CD14-positive monocyte (primary cell): Measurements from ENCODE around the gene ARHGAP15. TPM values are rescaled to one million over a fixed set of nuclear protein-coding genes. Genes with fewer than 3 reads are reported as not detected.
A peak's percentile ranks its signal among the peaks of the same experiment; 100 is the strongest.

Source experiments
- DNase-seq, 3 donors: peaks; one replicate each; pipeline ENCODE4 v3.0.0-alpha.2; 2011 to 2022
- H2AFZ ChIP-seq: 2 replicates; pipeline ENCODE4 v1.6.0; 2012; ENCODE audit warnings: mild to moderate bottlenecking, low read depth, low read length, inconsistent platforms; ENCODE audit not compliant: insufficient read depth, poor library complexity, severe bottlenecking
- H3K27ac ChIP-seq, 2 donors: 1 replicate in 1 of 2; 2 replicates in 1 of 2; pipeline ENCODE4 v1.5.1; 2012 to 2013; ENCODE audit warnings: low read length in 2 of 2, control low read depth in 1 of 2, inconsistent platforms in 1 of 2, low read depth in 1 of 2, mild to moderate bottlenecking in 1 of 2
- H3K27me3 ChIP-seq, 2 donors: one replicate each; pipeline versions ENCODE4 v1.6.0 to v1.6.1; 2011 to 2013; ENCODE audit warnings: low read length in 2 of 2; ENCODE audit not compliant: control insufficient read depth in 2 of 2, insufficient read depth in 2 of 2
- H3K36me3 ChIP-seq, 2 donors: replicated peaks in 1 of 2; 1 replicate in 1 of 2; 2 replicates in 1 of 2; pipeline versions ENCODE4 v1.5.1 to v1.6.1; 2012 to 2013; ENCODE audit warnings: low read length in 2 of 2, control low read depth in 1 of 2, inconsistent platforms in 1 of 2, mild to moderate bottlenecking in 1 of 2; ENCODE audit not compliant: insufficient read depth in 2 of 2, control insufficient read depth in 1 of 2
- H3K4me1 ChIP-seq, 2 donors: 1 replicate in 1 of 2; 2 replicates in 1 of 2; pipeline versions ENCODE4 v1.5.1 to v1.6.1; 2012 to 2013; ENCODE audit warnings: low read length in 2 of 2, control low read depth in 1 of 2, inconsistent platforms in 1 of 2, mild to moderate bottlenecking in 1 of 2, moderate library complexity in 1 of 2; ENCODE audit not compliant: insufficient read depth in 2 of 2, control insufficient read depth in 1 of 2
- H3K4me2 ChIP-seq: replicated peaks from 2 replicates; pipeline ENCODE3; 2012; ENCODE audit warnings: low read length, moderate library complexity, mild to moderate bottlenecking; ENCODE audit not compliant: poor library complexity, severe bottlenecking; ENCODE audit errors: extremely low read depth
- H3K4me3 ChIP-seq, 3 experiments: fragments of 200-600 bp in 1 of 3; sonication (generic) in 1 of 3; replicated peaks in 1 of 3; 1 replicate in 2 of 3; 2 replicates in 1 of 3; pipeline ENCODE4 v1.5.1; 2011 to 2013; ENCODE audit warnings: low read length in 3 of 3, mild to moderate bottlenecking in 3 of 3, control low read depth in 2 of 3, low read depth in 2 of 3, inconsistent platforms in 1 of 3, moderate library complexity in 1 of 3
- H3K79me2 ChIP-seq: 2 replicates; pipeline ENCODE4 v1.6.0; 2012; ENCODE audit warnings: mild to moderate bottlenecking, control low read depth, inconsistent platforms, low read length, moderate library complexity; ENCODE audit not compliant: insufficient read depth
- H3K9ac ChIP-seq: 2 replicates; pipeline ENCODE4 v1.6.0; 2017; ENCODE audit warnings: low read length, mild to moderate bottlenecking; ENCODE audit not compliant: insufficient read depth, poor library complexity, severe bottlenecking
- H3K9me3 ChIP-seq, 2 donors: replicated peaks in 1 of 2; 1 replicate in 1 of 2; 2 replicates in 1 of 2; pipeline versions ENCODE4 v1.5.1 to v1.6.1; 2012 to 2013; ENCODE audit warnings: low read length in 2 of 2, control low read depth in 1 of 2; ENCODE audit not compliant: control insufficient read depth in 1 of 2, insufficient read depth in 1 of 2
- H4K20me1 ChIP-seq: 2 replicates; pipeline ENCODE4 v1.6.0; 2012; ENCODE audit warnings: mild to moderate bottlenecking, low read length, control low read depth, moderate library complexity; ENCODE audit not compliant: insufficient read depth
- H3K27ac Mint-ChIP-seq, 7 donors: one replicate each; pipeline ENCODE4 v1.8.0; 2020; ENCODE audit warnings: mild to moderate bottlenecking in 7 of 7, mixed read lengths in 7 of 7, moderate library complexity in 6 of 7, inconsistent platforms in 2 of 7
- H3K27me3 Mint-ChIP-seq, 3 donors: one replicate each; pipeline ENCODE4 v1.8.0; 2021 to 2022; ENCODE audit warnings: low read depth in 3 of 3, mild to moderate bottlenecking in 3 of 3, mixed read lengths in 3 of 3, moderate library complexity in 3 of 3, inconsistent platforms in 1 of 3
- H3K36me3 Mint-ChIP-seq, 2 donors: one replicate each; pipeline ENCODE4 v1.8.0; 2020; ENCODE audit warnings: mixed read lengths in 2 of 2, inconsistent platforms in 1 of 2, mild to moderate bottlenecking in 1 of 2
- H3K4me1 Mint-ChIP-seq: one replicate; pipeline ENCODE4 v1.8.0; 2020; ENCODE audit warnings: mild to moderate bottlenecking, mixed read lengths
- H3K4me3 Mint-ChIP-seq, 2 donors: one replicate each; pipeline ENCODE4 v1.8.0; 2020; ENCODE audit warnings: mild to moderate bottlenecking in 2 of 2, mixed read lengths in 2 of 2, moderate library complexity in 1 of 2
- H3K9me3 Mint-ChIP-seq, 7 donors: one replicate each; pipeline ENCODE4 v1.8.0; 2020 to 2022; ENCODE audit warnings: mixed read lengths in 7 of 7, mild to moderate bottlenecking in 6 of 7, moderate library complexity in 6 of 7, inconsistent platforms in 2 of 7
- CTCF ChIP-seq: fragments of 200-600 bp; IDR thresholded peaks from one replicate; pipeline ENCODE4 v1.8.0; 2022; ENCODE audit warnings: antibody characterized with exemption, mild to moderate bottlenecking
- WGBS: methylation state at CpG from one replicate; pipeline ENCODE4 v1.1.5; 2013; ENCODE audit warnings: missing lambda C conversion rate; ENCODE audit not compliant: insufficient coverage; 5-methylcytosine and 5-hydroxymethylcytosine counted together
- intact Hi-C, 2 donors: fragments of 100-400 bp; cut with micrococcal nuclease; formaldehyde crosslinking; loops; one replicate each; pipeline versions ENCODE4 v1.15.0 to v1.15.1; 2023
- polyA plus RNA-seq, 3 donors: library from polyadenylated mRNA; depleted of rRNA in 1 of 3; unstranded in 2 of 3; stranded (reverse) in 1 of 3; fragments of 300-500 nt in 2 of 3; fragments of >200 nt in 1 of 3; fragmentation: Illumina TruSeq in 2 of 3; gene quantifications; 1 replicate in 2 of 3; 2 replicates in 1 of 3; pipeline ENCODE4 v1.2.3, GENCODE V29; 2012 to 2021

ARHGAP15 gene
- polyA plus RNA-seq, 3 donors = 35.4 to 50.9 (median 50.7) TPM

- intact Hi-C loops = no loop called here
- H3K4me3 ChIP-seq = no peak overlapping the region
- Mint-ChIP-seq H3K27ac (peak overlapping the region in 3 of 7 donors; percentile 7 to 63 (median 41)), H3K27me3 (no peaks in the 10 kb centered on the region), H3K36me3 (peaks cover 31 to 45% of the 10 kb centered on the region in 2 donors), H3K4me3 (no peak overlapping the region), H3K9me3 (no peaks in the 10 kb centered on the region), H3K4me1 (peaks cover 17% of the 10 kb centered on the region)
- peaks cover 8 to 10% of the 10 kb centered on the region in 2 donors for H3K4me1 ChIP-seq
- no peak for TF ChIP-seq CTCF
- no peak overlapping the region for H2AFZ ChIP-seq
- no peak overlapping the region for H3K9ac ChIP-seq
- no peaks in the 10 kb centered on the region for H3K27me3 ChIP-seq
- DNase-seq = no peak
- no peaks in the 10 kb centered on the region for H3K9me3 ChIP-seq
- peak overlapping the region in 1 of 2 donors; percentile 45 for H3K27ac ChIP-seq
- peaks cover 3 to 31% of the 10 kb centered on the region in 2 donors for H3K36me3 ChIP-seq
- WGBS = no CpG with 5 or more reads among the region's 1 CpG
- H3K4me2 ChIP-seq = no peak overlapping the region
- peaks cover 98% of the 10 kb centered on the region for H3K79me2 ChIP-seq
- peaks cover 12% of the 10 kb centered on the region for H4K20me1 ChIP-seq
These were observed 36.1 kb downstream of the ARHGAP15 start for GRCh38 chr2:143165291-143165690.

- no peaks in the 10 kb centered on the region for H3K27me3 Mint-ChIP-seq
- peaks cover 92% of the 10 kb centered on the region for H3K79me2 ChIP-seq
- H3K27ac Mint-ChIP-seq = no peak overlapping the region
- H4K20me1 ChIP-seq = peaks cover 12% of the 10 kb centered on the region
- H3K4me3 Mint-ChIP-seq = no peak overlapping the region
- no peaks in the 10 kb centered on the region for H3K9me3 ChIP-seq
- H3K4me1 Mint-ChIP-seq = peaks cover 7% of the 10 kb centered on the region
- H3K4me2 ChIP-seq = no peak overlapping the region
- peaks cover 37 to 45% of the 10 kb centered on the region in 2 donors for H3K36me3 Mint-ChIP-seq
- H3K9ac ChIP-seq = no peak overlapping the region
- H3K36me3 ChIP-seq = peaks cover 7 to 43% of the 10 kb centered on the region in 2 donors
- no peak for DNase-seq
- no peak overlapping the region for H2AFZ ChIP-seq
- WGBS = no CpG with 5 or more reads among the region's 1 CpG
- TF ChIP-seq CTCF = no peak
- peak overlapping the region in 1 of 2 donors; percentile 33 for H3K27ac ChIP-seq
- intact Hi-C loops = no loop called here
- H3K4me1 ChIP-seq = peaks cover 2 to 6% of the 10 kb centered on the region in 2 donors
- H3K9me3 Mint-ChIP-seq = no peaks in the 10 kb centered on the region
- no peaks in the 10 kb centered on the region for H3K27me3 ChIP-seq
- H3K4me3 ChIP-seq = no peak overlapping the region
These were observed 39.9 kb downstream of the ARHGAP15 start for GRCh38 chr2:143169105-143169504.
